Fibroblast of lung (primary cell): ENCODE measurements around the gene ICAM2.

Source experiments
- EZH2 ChIP-seq: IDR thresholded peaks from 2 replicates; pipeline ENCODE4 v1.5.1; 2012; ENCODE audit warnings: low read length, control low read depth, mild to moderate bottlenecking; ENCODE audit errors: missing control alignments
- TF ChIP-seq, protein P1 (sequence below), 2 donors: IDR thresholded peaks in 1 of 2; conservative IDR thresholded peaks in 1 of 2; 1 replicate in 1 of 2; 2 replicates in 1 of 2; pipeline ENCODE4 v1.5.1; 2011 to 2012; ENCODE audit warnings: low read length in 2 of 2, control low read depth in 1 of 2, inconsistent platforms in 1 of 2, low read depth in 1 of 2, mild to moderate bottlenecking in 1 of 2

DNA sequence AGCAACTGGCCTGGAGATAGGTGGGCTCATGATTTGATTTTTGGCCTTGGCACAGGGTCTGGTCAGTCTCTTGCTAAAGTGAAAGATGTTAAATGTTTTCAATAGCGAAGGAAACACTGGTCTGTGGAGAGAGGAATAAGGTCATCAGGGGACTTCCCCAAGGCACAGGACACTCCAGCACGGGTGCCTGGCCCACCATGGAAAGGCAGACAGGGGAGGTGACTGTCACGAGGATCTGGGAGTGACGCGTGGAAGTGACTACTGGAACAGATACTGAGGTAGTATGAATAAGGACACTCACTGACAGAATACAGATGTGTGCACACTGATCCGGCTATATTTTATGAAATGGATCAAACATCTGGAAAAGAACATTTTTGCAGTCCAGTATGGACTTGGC, 16.7 kb upstream of the ICAM2 start:
- TF ChIP-seq, protein P1, sequence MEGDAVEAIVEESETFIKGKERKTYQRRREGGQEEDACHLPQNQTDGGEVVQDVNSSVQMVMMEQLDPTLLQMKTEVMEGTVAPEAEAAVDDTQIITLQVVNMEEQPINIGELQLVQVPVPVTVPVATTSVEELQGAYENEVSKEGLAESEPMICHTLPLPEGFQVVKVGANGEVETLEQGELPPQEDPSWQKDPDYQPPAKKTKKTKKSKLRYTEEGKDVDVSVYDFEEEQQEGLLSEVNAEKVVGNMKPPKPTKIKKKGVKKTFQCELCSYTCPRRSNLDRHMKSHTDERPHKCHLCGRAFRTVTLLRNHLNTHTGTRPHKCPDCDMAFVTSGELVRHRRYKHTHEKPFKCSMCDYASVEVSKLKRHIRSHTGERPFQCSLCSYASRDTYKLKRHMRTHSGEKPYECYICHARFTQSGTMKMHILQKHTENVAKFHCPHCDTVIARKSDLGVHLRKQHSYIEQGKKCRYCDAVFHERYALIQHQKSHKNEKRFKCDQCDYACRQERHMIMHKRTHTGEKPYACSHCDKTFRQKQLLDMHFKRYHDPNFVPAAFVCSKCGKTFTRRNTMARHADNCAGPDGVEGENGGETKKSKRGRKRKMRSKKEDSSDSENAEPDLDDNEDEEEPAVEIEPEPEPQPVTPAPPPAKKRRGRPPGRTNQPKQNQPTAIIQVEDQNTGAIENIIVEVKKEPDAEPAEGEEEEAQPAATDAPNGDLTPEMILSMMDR (conservative IDR thresholded peaks at IDR 0.05 in 1 of 2, IDR thresholded peaks at IDR 0.05 in 1 of 2; ENCODE audit: low read depth in 1 of 2, low read length in 2 of 2), result no peak
- no peak for TF ChIP-seq EZH2
